CD4-positive, alpha-beta memory T cell (primary cell): Measurements from ENCODE around the gene CRELD2. TPM values are rescaled to one million over a fixed set of nuclear protein-coding genes. Genes with fewer than 3 reads are reported as not detected.

Experiments used
- CTCF ChIA-PET: fragments of 350-600 bp; sonication (Branson Sonifier 250); formaldehyde crosslinking; loops from one replicate; lab custom pipeline; 2021; ENCODE audit warnings: inconsistent platforms; ENCODE audit not compliant: partially characterized antibody; lab: Charles Lee
- POLR2A ChIA-PET: fragments of 350-600 bp; sonication (Branson Sonifier 250); formaldehyde crosslinking; loops from one replicate; lab custom pipeline; 2021; ENCODE audit not compliant: partially characterized antibody; lab: Charles Lee
- DNase-seq, 5 donors: peaks; one replicate each; pipeline versions ENCODE4 v3.0.0 to v3.0.0-alpha.2; 2020 to 2022; ENCODE audit warnings: mixed read lengths in 1 of 5
- H3K27ac ChIP-seq: one replicate; pipeline ENCODE4 v1.7.0; 2013; ENCODE audit warnings: low read depth, low read length
- H3K27me3 ChIP-seq: 2 replicates; pipeline ENCODE4 v1.7.0; 2013; ENCODE audit warnings: mild to moderate bottlenecking, low read length, moderate library complexity; ENCODE audit not compliant: insufficient read depth
- H3K36me3 ChIP-seq: 2 replicates; pipeline ENCODE4 v1.7.0; 2013; ENCODE audit warnings: mild to moderate bottlenecking, low read length, moderate library complexity; ENCODE audit not compliant: insufficient read depth
- H3K4me1 ChIP-seq: 2 replicates; pipeline ENCODE4 v1.7.0; 2013; ENCODE audit warnings: mild to moderate bottlenecking, low read length, moderate library complexity; ENCODE audit not compliant: insufficient read depth
- H3K4me3 ChIP-seq, 2 donors: one replicate each; pipeline ENCODE4 v1.7.0; 2013; ENCODE audit warnings: low read length in 2 of 2, mild to moderate bottlenecking in 1 of 2
- H3K9me3 ChIP-seq, 2 donors: one replicate each; pipeline ENCODE4 v1.7.0; 2013; ENCODE audit warnings: low read length in 2 of 2, control low read depth in 1 of 2; ENCODE audit not compliant: control insufficient read depth in 1 of 2
- H3K27ac Mint-ChIP-seq, 7 donors: one replicate each; pipeline ENCODE4 v1.8.0; 2020 to 2021; ENCODE audit warnings: mixed read lengths in 7 of 7, mild to moderate bottlenecking in 6 of 7, inconsistent platforms in 3 of 7, moderate library complexity in 3 of 7
- H3K27me3 Mint-ChIP-seq, 2 donors: one replicate each; pipeline ENCODE4 v1.8.0; 2020 to 2021; ENCODE audit warnings: mixed read lengths in 2 of 2
- H3K36me3 Mint-ChIP-seq, 2 donors: one replicate each; pipeline ENCODE4 v1.8.0; 2020 to 2021; ENCODE audit warnings: mixed read lengths in 2 of 2, inconsistent platforms in 1 of 2, mild to moderate bottlenecking in 1 of 2
- H3K4me1 Mint-ChIP-seq, 4 donors: one replicate each; pipeline ENCODE4 v1.8.0; 2020 to 2021; ENCODE audit warnings: mixed read lengths in 4 of 4, mild to moderate bottlenecking in 1 of 4
- H3K4me3 Mint-ChIP-seq, 8 donors: one replicate each; pipeline ENCODE4 v1.8.0; 2020 to 2021; ENCODE audit warnings: mixed read lengths in 8 of 8, mild to moderate bottlenecking in 7 of 8, moderate library complexity in 6 of 8, inconsistent platforms in 3 of 8
- H3K9me3 Mint-ChIP-seq, 8 donors: one replicate each; pipeline ENCODE4 v1.8.0; 2020 to 2021; ENCODE audit warnings: mixed read lengths in 8 of 8, mild to moderate bottlenecking in 5 of 8, inconsistent platforms in 3 of 8, moderate library complexity in 1 of 8
- intact Hi-C: fragments of 100-400 bp; cut with micrococcal nuclease; formaldehyde crosslinking; loops from one replicate; pipeline ENCODE4 v1.15.1; 2023
- polyA plus RNA-seq, 2 donors: library from polyadenylated mRNA; unstranded; fragments of 300-500 nt; fragmentation: Illumina TruSeq; gene quantifications; one replicate each; pipeline ENCODE4 v1.2.3, GENCODE V29; 2021
- total RNA-seq, 2 experiments: library from RNA; stranded (reverse); gene quantifications; one replicate each; pipeline ENCODE4 v1.2.3, GENCODE V29; 2021

Gene CRELD2
- total and polyA plus RNA-seq, 4 experiments from 2014 or later: 36.0 to 46.1 (median 38.2) TPM

GRCh38 chr22:49915610-49916009 lies 2.8 kb upstream of the CRELD2 start:
- ChIA-PET POLR2A (interaction anchor here (0.8 to 1.8 kb wide), 4 partner anchors 9 to 148 kb away, joined by 3 to 6 read pairs (median 4); no protein-coding TSS in a partner anchor), CTCF (interaction anchor here (1.1 kb wide), 2 partner anchors 61 to 115 kb away, joined by 3 to 4 read pairs; no protein-coding TSS in a partner anchor)
- no peak overlapping the region for H3K4me3 ChIP-seq
- no peaks in the 10 kb centered on the region for H3K27me3 ChIP-seq
- DNase-seq: no peak
- H3K36me3 ChIP-seq: peaks cover 22% of the 10 kb centered on the region
- H3K9me3 ChIP-seq: no peaks in the 10 kb centered on the region
- peaks cover 12 to 31% (median 18%) of the 10 kb centered on the region in 4 donors for H3K4me1 Mint-ChIP-seq
- intact Hi-C loops: no loop called here
- peaks cover 4 to 21% of the 10 kb centered on the region in 2 donors for H3K36me3 Mint-ChIP-seq
- H3K9me3 Mint-ChIP-seq: no peaks in the 10 kb centered on the region
- peak overlapping the region in 3 of 8 donors; percentile 20 to 34 (median 29) for H3K4me3 Mint-ChIP-seq
- peaks cover 25% of the 10 kb centered on the region for H3K4me1 ChIP-seq
- H3K27me3 Mint-ChIP-seq: no peaks in the 10 kb centered on the region
- H3K27ac Mint-ChIP-seq: peak overlapping the region in 1 of 7 donors; percentile 19
- no peak overlapping the region for H3K27ac ChIP-seq

- Mint-ChIP-seq H3K9me3 (no peaks in the 10 kb centered on the region), H3K27ac (peak overlapping the region in 5 of 7 donors; percentile 79 to 98 (median 95)), H3K27me3 (no peaks in the 10 kb centered on the region), H3K4me1 (peaks cover 12 to 35% (median 21%) of the 10 kb centered on the region in 4 donors), H3K4me3 (peak overlapping the region; percentile 86 to 96 (median 94)), H3K36me3 (peaks cover 4 to 22% of the 10 kb centered on the region in 2 donors)
- no peak for DNase-seq
- H3K27ac ChIP-seq: no peak overlapping the region
- H3K4me1 ChIP-seq: peaks cover 25% of the 10 kb centered on the region
- CTCF ChIA-PET: interaction anchor here (1.0 to 1.1 kb wide), 2 partner anchors 62 to 149 kb away, joined by 3 to 4 read pairs; no protein-coding TSS in a partner anchor
- intact Hi-C loops: no loop called here
- H3K36me3 ChIP-seq: peaks cover 26% of the 10 kb centered on the region
- POLR2A ChIA-PET: interaction anchor here (0.6 to 2.1 kb wide), 8 partner anchors 9 to 149 kb away, joined by 3 to 8 read pairs (median 4); no protein-coding TSS in a partner anchor
- no peaks in the 10 kb centered on the region for H3K27me3 ChIP-seq
- no peaks in the 10 kb centered on the region for H3K9me3 ChIP-seq
- peak overlapping the region in 1 of 2 donors; percentile 11 for H3K4me3 ChIP-seq
Observed at GRCh38 chr22:49916831-49917230, 1.6 kb upstream of the CRELD2 start.

- H3K36me3 Mint-ChIP-seq: peaks cover 0 to 14% of the 10 kb centered on the region in 2 donors
- peaks cover 25% of the 10 kb centered on the region for H3K4me1 ChIP-seq
- H3K9me3 Mint-ChIP-seq: no peaks in the 10 kb centered on the region
- peaks cover 14 to 43% (median 23%) of the 10 kb centered on the region in 4 donors for H3K4me1 Mint-ChIP-seq
- peak overlapping the region; percentile 29 to 85 for H3K4me3 ChIP-seq
- no peaks in the 10 kb centered on the region for H3K27me3 Mint-ChIP-seq
- H3K27ac Mint-ChIP-seq: peak overlapping the region; percentile 53 to 86 (median 71)
- peak overlapping the region; percentile 76 to 85 (median 78) for H3K4me3 Mint-ChIP-seq
- no peak for DNase-seq
- intact Hi-C loops: loop anchor here (1.0 to 2.0 kb wide), 3 partner anchors 17 to 92 kb away; partner anchors contain the start of genes BRD1 and ZBED4
- peaks cover 12% of the 10 kb centered on the region for H3K36me3 ChIP-seq
- POLR2A ChIA-PET: interaction anchor here (0.8 to 2.1 kb wide), 3 partner anchors 12 to 130 kb away, joined by 3 to 5 read pairs (median 4); no protein-coding TSS in a partner anchor
- H3K27me3 ChIP-seq: no peaks in the 10 kb centered on the region
- CTCF ChIA-PET: interaction anchor here (1.6 kb wide), 1 partner anchor 111 kb away, joined by 4 read pairs; no protein-coding TSS in a partner anchor
- H3K9me3 ChIP-seq: no peaks in the 10 kb centered on the region
- H3K27ac ChIP-seq: peak overlapping the region; percentile 88
Observed at GRCh38 chr22:49918911-49919881, 762 bp downstream of the CRELD2 start.

- H3K4me3 Mint-ChIP-seq: peak overlapping the region in 5 of 8 donors; percentile 36 to 77 (median 44)
- Histone ChIP-seq H3K9me3 (no peaks in the 10 kb centered on the region), H3K36me3 (peaks cover 12% of the 10 kb centered on the region), H3K27me3 (no peaks in the 10 kb centered on the region), H3K4me1 (peaks cover 36% of the 10 kb centered on the region), H3K4me3 (no peak overlapping the region), H3K27ac (no peak overlapping the region)
- no peaks in the 10 kb centered on the region for H3K27me3 Mint-ChIP-seq
- ChIA-PET CTCF (interaction anchor here (1.5 to 1.6 kb wide), 2 partner anchors 9 to 109 kb away, joined by 4 read pairs; no protein-coding TSS in a partner anchor), POLR2A (interaction anchor here (1.5 kb wide), 1 partner anchor 94 kb away, joined by 4 read pairs; no protein-coding TSS in a partner anchor)
- DNase-seq: no peak
- intact Hi-C loops: no loop called here
- no peaks in the 10 kb centered on the region for H3K9me3 Mint-ChIP-seq
- peak overlapping the region in 1 of 7 donors; percentile 64 for H3K27ac Mint-ChIP-seq
- peaks cover 0 to 18% of the 10 kb centered on the region in 2 donors for H3K36me3 Mint-ChIP-seq
- peaks cover 21 to 58% (median 31%) of the 10 kb centered on the region in 4 donors for H3K4me1 Mint-ChIP-seq
Observed at GRCh38 chr22:49920859-49921258, 2.4 kb downstream of the CRELD2 start.

GRCh38 chr22:49921508-49922278 lies 3.3 kb downstream of the CRELD2 start:
- Mint-ChIP-seq H3K4me3 (peak overlapping the region in 1 of 8 donors; percentile 35), H3K9me3 (no peaks in the 10 kb centered on the region), H3K36me3 (peaks cover 0 to 18% of the 10 kb centered on the region in 2 donors), H3K4me1 (peaks cover 24 to 59% (median 37%) of the 10 kb centered on the region in 4 donors), H3K27ac (no peak overlapping the region), H3K27me3 (no peaks in the 10 kb centered on the region)
- Histone ChIP-seq H3K27ac (no peak overlapping the region), H3K4me1 (peaks cover 38% of the 10 kb centered on the region), H3K4me3 (no peak overlapping the region), H3K36me3 (peaks cover 12% of the 10 kb centered on the region), H3K9me3 (no peaks in the 10 kb centered on the region), H3K27me3 (no peaks in the 10 kb centered on the region)
- DNase-seq: no peak
- intact Hi-C loops: no loop called here
- CTCF ChIA-PET: interaction anchor here (1.3 kb wide), 1 partner anchor 154 kb away, joined by 3 read pairs; no protein-coding TSS in a partner anchor
- POLR2A ChIA-PET: interaction anchor here (1.5 kb wide), 1 partner anchor 95 kb away, joined by 4 read pairs; no protein-coding TSS in a partner anchor

- CTCF ChIA-PET: interaction anchor here (1.3 kb wide), 1 partner anchor 155 kb away, joined by 3 read pairs; no protein-coding TSS in a partner anchor
- no peak overlapping the region for H3K27ac Mint-ChIP-seq
Observed at GRCh38 chr22:49922484-49922883, 4.0 kb downstream of the CRELD2 start.

More at GRCh38 chr22:49922484-49922883, 4.0 kb downstream of the CRELD2 start:
- Histone ChIP-seq H3K9me3 (no peaks in the 10 kb centered on the region), H3K4me1 (peaks cover 30% of the 10 kb centered on the region), H3K4me3 (no peak overlapping the region), H3K36me3 (peaks cover 12% of the 10 kb centered on the region), H3K27me3 (no peaks in the 10 kb centered on the region), H3K27ac (no peak overlapping the region)
- intact Hi-C loops: no loop called here
- no peak for DNase-seq
- H3K36me3 Mint-ChIP-seq: peaks cover 0 to 18% of the 10 kb centered on the region in 2 donors
- H3K4me1 Mint-ChIP-seq: peaks cover 22 to 58% (median 36%) of the 10 kb centered on the region in 4 donors
- H3K9me3 Mint-ChIP-seq: no peaks in the 10 kb centered on the region
- H3K27me3 Mint-ChIP-seq: no peaks in the 10 kb centered on the region
- POLR2A ChIA-PET: no interaction called here
- no peak overlapping the region for H3K4me3 Mint-ChIP-seq
